Liver (tissue), 9 donors: ENCODE results near the gene UBL4A. TPM values are rescaled to one million over a fixed set of nuclear protein-coding genes. Genes with fewer than 3 reads are reported as not detected.

ENCODE experiments used
- DNase-seq: peaks from one replicate; pipeline ENCODE4 v3.0.0-alpha.2; 2017; ENCODE audit warnings: low spot score
- H3K27ac ChIP-seq, 2 donors: one replicate each; pipeline ENCODE4 v1.7.0; 2013; ENCODE audit warnings: inconsistent platforms in 2 of 2, low read length in 2 of 2, control low read depth in 1 of 2, low read depth in 1 of 2, mild to moderate bottlenecking in 1 of 2
- H3K27me3 ChIP-seq, 4 donors: one replicate each; pipeline versions ENCODE4 v1.6.1 to v1.7.0; 2013; ENCODE audit warnings: low read length in 3 of 4, inconsistent platforms in 1 of 4, mild to moderate bottlenecking in 1 of 4, moderate library complexity in 1 of 4; ENCODE audit not compliant: control insufficient read depth in 4 of 4, insufficient read depth in 4 of 4
- H3K36me3 ChIP-seq, 4 donors: one replicate each; pipeline versions ENCODE4 v1.6.1 to v1.7.0; 2013; ENCODE audit warnings: low read length in 3 of 4, mild to moderate bottlenecking in 3 of 4, low read depth in 1 of 4, moderate library complexity in 1 of 4; ENCODE audit not compliant: control insufficient read depth in 4 of 4, insufficient read depth in 3 of 4
- H3K4me1 ChIP-seq, 4 donors: one replicate each; pipeline versions ENCODE4 v1.6.1 to v1.7.0; 2013; ENCODE audit warnings: low read length in 3 of 4, mild to moderate bottlenecking in 3 of 4, moderate library complexity in 1 of 4; ENCODE audit not compliant: control insufficient read depth in 4 of 4, insufficient read depth in 4 of 4
- H3K4me3 ChIP-seq, 3 donors: one replicate each; pipeline versions ENCODE4 v1.6.1 to v1.7.0; 2013; ENCODE audit warnings: low read length in 3 of 3, control low read depth in 1 of 3, low read depth in 1 of 3, mild to moderate bottlenecking in 1 of 3
- H3K9ac ChIP-seq, 2 donors: one replicate each; pipeline ENCODE4 v1.7.0; 2013; ENCODE audit warnings: low read length in 2 of 2, mild to moderate bottlenecking in 2 of 2, moderate library complexity in 2 of 2, control low read depth in 1 of 2, low read depth in 1 of 2
- H3K9me3 ChIP-seq, 4 donors: one replicate each; pipeline versions ENCODE4 v1.6.1 to v1.7.0; 2013; ENCODE audit warnings: low read length in 3 of 4; ENCODE audit not compliant: control insufficient read depth in 4 of 4
- ATF3 ChIP-seq: IDR thresholded peaks from 2 replicates; pipeline ENCODE4 v1.6.1; 2016; ENCODE audit warnings: antibody characterized with exemption
- EGR1 ChIP-seq, 2 donors: IDR thresholded peaks; 2 replicates each; pipeline ENCODE4 v1.6.1; 2016 to 2018; ENCODE audit warnings: antibody characterized with exemption in 2 of 2, low read depth in 2 of 2
- FOXA1 ChIP-seq: IDR thresholded peaks from 2 replicates; pipeline ENCODE4 v1.6.1; 2016; ENCODE audit warnings: antibody characterized with exemption
- FOXA2 ChIP-seq: IDR thresholded peaks from 2 replicates; pipeline ENCODE4 v1.6.1; 2016; ENCODE audit warnings: antibody characterized with exemption
- GABPA ChIP-seq, 2 donors: IDR thresholded peaks in 1 of 2; conservative IDR thresholded peaks in 1 of 2; 2 replicates each; pipeline ENCODE4 v1.6.1; 2016; ENCODE audit warnings: antibody characterized with exemption in 2 of 2, mild to moderate bottlenecking in 1 of 2, moderate library complexity in 1 of 2
- HNF4A ChIP-seq, 2 donors: conservative IDR thresholded peaks; 2 replicates each; pipeline ENCODE4 v1.6.1; 2016; ENCODE audit warnings: antibody characterized with exemption in 2 of 2, mild to moderate bottlenecking in 2 of 2
- NR2F2 ChIP-seq: IDR thresholded peaks from 2 replicates; pipeline ENCODE4 v1.6.1; 2016; ENCODE audit warnings: antibody characterized with exemption
- RAD21 ChIP-seq, 2 donors: IDR thresholded peaks; 2 replicates each; pipeline ENCODE4 v1.6.1; 2016; ENCODE audit warnings: antibody characterized with exemption in 2 of 2, mild to moderate bottlenecking in 2 of 2
- SP1 ChIP-seq: IDR thresholded peaks from 2 replicates; pipeline ENCODE4 v1.6.1; 2018; ENCODE audit warnings: antibody characterized with exemption, mild to moderate bottlenecking
- TAF1 ChIP-seq: conservative IDR thresholded peaks from 2 replicates; pipeline ENCODE4 v1.6.1; 2016; ENCODE audit warnings: antibody characterized with exemption, mild to moderate bottlenecking
- YY1 ChIP-seq: IDR thresholded peaks from 2 replicates; pipeline ENCODE4 v1.6.1; 2016; ENCODE audit warnings: antibody characterized with exemption, mild to moderate bottlenecking
- WGBS: extraction: QIAGEN DNeasy Blood & Tissue Kit; methylation state at CpG from one replicate; pipeline ENCODE4 v1.1.7; 2013; 5-methylcytosine and 5-hydroxymethylcytosine counted together
- polyA plus RNA-seq, 2 donors: library from polyadenylated mRNA; stranded (reverse) in 1 of 2; unstranded in 1 of 2; fragments of 200-250 nt in 1 of 2; fragments of >200 nt in 1 of 2; fragmentation: Nextera tagmentation in 1 of 2; extraction: Ambion mirVana in 1 of 2; gene quantifications; one replicate each; pipeline versions ENCODE4 v1.2.1 to v1.2.3, GENCODE V29; 2013 to 2015
- total RNA-seq, 2 donors: library from RNA; depleted of rRNA; stranded (reverse); fragments of >200 nt; gene quantifications; one replicate each; pipeline ENCODE4 v1.2.3, GENCODE V29; 2014
- TF ChIP-seq, protein P1 (sequence below): IDR thresholded peaks from 2 replicates; pipeline ENCODE4 v1.6.1; 2016; ENCODE audit warnings: antibody characterized with exemption, mild to moderate bottlenecking
- TF ChIP-seq, protein P2 (sequence below): fragments of 150-350 bp; IDR thresholded peaks from 2 replicates; pipeline ENCODE4 v1.5.1; 2017; ENCODE audit warnings: improper control_type of control experiment, low read depth, low read length; ENCODE audit not compliant: missing input control
- donor health status: healthy.
- donor health status: healthy.
- donor health status: healthy.
- donor health status: healthy.
- donor health status: healthy.

UBL4A gene
- total and polyA plus RNA-seq, 4 donors = 13.9 to 22.2 (median 20.8) TPM

DNA sequence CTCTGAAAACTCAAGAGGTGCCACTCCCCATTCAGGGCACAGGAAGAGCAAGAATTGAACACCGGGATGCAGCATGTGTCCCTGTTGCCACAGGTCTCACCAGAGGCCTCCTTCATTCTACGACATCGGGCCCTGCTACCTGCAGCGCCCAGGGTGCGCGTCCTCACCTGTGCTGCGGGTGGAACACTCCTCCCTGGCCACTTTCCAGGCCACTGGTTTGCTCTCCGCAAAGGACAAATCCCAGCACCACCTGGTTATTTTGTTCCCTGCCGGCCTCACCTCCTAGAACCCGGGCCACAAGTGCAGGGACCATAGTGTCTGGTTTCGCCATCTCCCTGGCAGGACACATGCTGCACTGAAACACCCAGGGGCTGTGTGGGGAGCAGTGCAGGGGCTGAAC is 43.9 kb upstream of the UBL4A start (continued):
- TF ChIP-seq, protein P1, sequence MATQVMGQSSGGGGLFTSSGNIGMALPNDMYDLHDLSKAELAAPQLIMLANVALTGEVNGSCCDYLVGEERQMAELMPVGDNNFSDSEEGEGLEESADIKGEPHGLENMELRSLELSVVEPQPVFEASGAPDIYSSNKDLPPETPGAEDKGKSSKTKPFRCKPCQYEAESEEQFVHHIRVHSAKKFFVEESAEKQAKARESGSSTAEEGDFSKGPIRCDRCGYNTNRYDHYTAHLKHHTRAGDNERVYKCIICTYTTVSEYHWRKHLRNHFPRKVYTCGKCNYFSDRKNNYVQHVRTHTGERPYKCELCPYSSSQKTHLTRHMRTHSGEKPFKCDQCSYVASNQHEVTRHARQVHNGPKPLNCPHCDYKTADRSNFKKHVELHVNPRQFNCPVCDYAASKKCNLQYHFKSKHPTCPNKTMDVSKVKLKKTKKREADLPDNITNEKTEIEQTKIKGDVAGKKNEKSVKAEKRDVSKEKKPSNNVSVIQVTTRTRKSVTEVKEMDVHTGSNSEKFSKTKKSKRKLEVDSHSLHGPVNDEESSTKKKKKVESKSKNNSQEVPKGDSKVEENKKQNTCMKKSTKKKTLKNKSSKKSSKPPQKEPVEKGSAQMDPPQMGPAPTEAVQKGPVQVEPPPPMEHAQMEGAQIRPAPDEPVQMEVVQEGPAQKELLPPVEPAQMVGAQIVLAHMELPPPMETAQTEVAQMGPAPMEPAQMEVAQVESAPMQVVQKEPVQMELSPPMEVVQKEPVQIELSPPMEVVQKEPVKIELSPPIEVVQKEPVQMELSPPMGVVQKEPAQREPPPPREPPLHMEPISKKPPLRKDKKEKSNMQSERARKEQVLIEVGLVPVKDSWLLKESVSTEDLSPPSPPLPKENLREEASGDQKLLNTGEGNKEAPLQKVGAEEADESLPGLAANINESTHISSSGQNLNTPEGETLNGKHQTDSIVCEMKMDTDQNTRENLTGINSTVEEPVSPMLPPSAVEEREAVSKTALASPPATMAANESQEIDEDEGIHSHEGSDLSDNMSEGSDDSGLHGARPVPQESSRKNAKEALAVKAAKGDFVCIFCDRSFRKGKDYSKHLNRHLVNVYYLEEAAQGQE = no peak
- TF ChIP-seq FOXA2 = no peak
- TF ChIP-seq TAF1 = no peak
- TF ChIP-seq NR2F2 = no peak
- TF ChIP-seq FOXA1 = no peak
- TF ChIP-seq RAD21 (IDR thresholded peaks at IDR 0.05) = no peak
- no peak for TF ChIP-seq HNF4A (conservative IDR thresholded peaks at IDR 0.05)
- no peak for TF ChIP-seq SP1
- TF ChIP-seq EGR1 (IDR thresholded peaks at IDR 0.05; ENCODE audit: low read depth in 2 of 2) = no peak
- no peak for TF ChIP-seq ATF3

GRCh38 chrX:154529206-154529612 is 42.8 kb upstream of the UBL4A start:
- Histone ChIP-seq H3K9ac (no peak overlapping the region), H3K4me1 (peaks cover 0 to 7% (median 2%) of the 10 kb centered on the region in 4 donors), H3K27ac (no peak overlapping the region), H3K27me3 (no peaks in the 10 kb centered on the region), H3K36me3 (no peaks in the 10 kb centered on the region), H3K9me3 (no peaks in the 10 kb centered on the region), H3K4me3 (no peak overlapping the region)
- DNase-seq = no peak
- no peak for TF ChIP-seq GABPA (IDR thresholded peaks at IDR 0.05 in 1 of 2, conservative IDR thresholded peaks at IDR 0.05 in 1 of 2)
- TF ChIP-seq ATF3 = no peak
- no peak for TF ChIP-seq FOXA2
- TF ChIP-seq YY1 = no peak
- no peak for TF ChIP-seq RAD21 (IDR thresholded peaks at IDR 0.05)
- TF ChIP-seq NR2F2 = no peak
- no peak for TF ChIP-seq FOXA1
- TF ChIP-seq TAF1 = no peak
- TF ChIP-seq, protein P2, sequence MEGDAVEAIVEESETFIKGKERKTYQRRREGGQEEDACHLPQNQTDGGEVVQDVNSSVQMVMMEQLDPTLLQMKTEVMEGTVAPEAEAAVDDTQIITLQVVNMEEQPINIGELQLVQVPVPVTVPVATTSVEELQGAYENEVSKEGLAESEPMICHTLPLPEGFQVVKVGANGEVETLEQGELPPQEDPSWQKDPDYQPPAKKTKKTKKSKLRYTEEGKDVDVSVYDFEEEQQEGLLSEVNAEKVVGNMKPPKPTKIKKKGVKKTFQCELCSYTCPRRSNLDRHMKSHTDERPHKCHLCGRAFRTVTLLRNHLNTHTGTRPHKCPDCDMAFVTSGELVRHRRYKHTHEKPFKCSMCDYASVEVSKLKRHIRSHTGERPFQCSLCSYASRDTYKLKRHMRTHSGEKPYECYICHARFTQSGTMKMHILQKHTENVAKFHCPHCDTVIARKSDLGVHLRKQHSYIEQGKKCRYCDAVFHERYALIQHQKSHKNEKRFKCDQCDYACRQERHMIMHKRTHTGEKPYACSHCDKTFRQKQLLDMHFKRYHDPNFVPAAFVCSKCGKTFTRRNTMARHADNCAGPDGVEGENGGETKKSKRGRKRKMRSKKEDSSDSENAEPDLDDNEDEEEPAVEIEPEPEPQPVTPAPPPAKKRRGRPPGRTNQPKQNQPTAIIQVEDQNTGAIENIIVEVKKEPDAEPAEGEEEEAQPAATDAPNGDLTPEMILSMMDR = no peak
- TF ChIP-seq, protein P1 = no peak
- TF ChIP-seq SP1 = no peak
- 85% methylated on average over 6 of the region's 6 CpGs for WGBS
